ENCODE measurements around the gene SPINK4.
A peak's percentile ranks its signal among the peaks of the same experiment; 100 is the strongest.

Gene SPINK4

DNA sequence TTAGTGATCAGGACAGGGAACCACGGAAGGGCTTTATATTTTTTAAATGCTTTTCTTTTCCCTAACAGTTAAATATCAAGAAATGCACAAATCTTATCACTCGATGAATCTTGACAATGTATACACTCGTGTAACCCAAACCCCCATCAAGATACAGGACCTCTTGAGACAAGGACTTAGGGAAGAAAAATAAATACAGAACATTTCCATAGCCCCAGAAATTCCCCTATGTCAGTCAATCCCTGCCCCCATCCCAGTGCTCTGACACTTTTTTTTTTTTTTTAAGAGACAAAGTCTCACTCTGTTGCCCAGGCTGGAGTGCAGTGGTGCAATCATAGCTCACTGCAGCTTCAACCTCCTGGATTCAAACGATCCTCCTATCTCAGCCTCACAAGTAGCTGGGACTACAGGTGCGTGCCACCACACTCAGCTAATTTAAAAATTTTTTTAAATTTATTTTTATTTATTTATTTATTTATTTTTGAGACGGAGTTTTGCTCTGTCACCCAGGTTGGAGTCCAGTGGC lies 2.7 kb downstream of the SPINK4 start:
- no peak overlapping the region for H3K27ac ChIP-seq (ENCODE audit: low read depth in 2 of 2, low read length in 2 of 2)
- H3K9me3 ChIP-seq (ENCODE audit: control insufficient read depth in 2 of 2, low read length in 2 of 2) = no peaks in the 10 kb centered on the region
- peaks cover 0 to 2% of the 10 kb centered on the region in 2 donors for H3K36me3 ChIP-seq (ENCODE audit: control insufficient read depth in 2 of 2, insufficient read depth in 2 of 2, low read length in 2 of 2)
- peaks cover 4 to 20% of the 10 kb centered on the region in 2 donors for H3K4me1 ChIP-seq (ENCODE audit: control insufficient read depth in 2 of 2, insufficient read depth in 2 of 2, low read length in 2 of 2)
- H3K9ac ChIP-seq (ENCODE audit: low read depth in 1 of 2, low read length in 2 of 2) = no peak overlapping the region
- no peak overlapping the region for H3K4me3 ChIP-seq (ENCODE audit: low read length in 2 of 2)
- no peaks in the 10 kb centered on the region for H3K27me3 ChIP-seq (ENCODE audit: control insufficient read depth in 2 of 2, insufficient read depth in 2 of 2, low read length in 2 of 2)

GRCh38 chr9:33244137-33244784 lies 4.3 kb downstream of the SPINK4 start:
- Histone ChIP-seq H3K9ac (ENCODE audit: low read depth in 1 of 2, low read length in 2 of 2) (peak overlapping the region in 1 of 2 donors; percentile 14), H3K9me3 (ENCODE audit: control insufficient read depth in 2 of 2, low read length in 2 of 2) (no peaks in the 10 kb centered on the region), H3K4me1 (ENCODE audit: control insufficient read depth in 2 of 2, insufficient read depth in 2 of 2, low read length in 2 of 2) (peaks cover 4 to 20% of the 10 kb centered on the region in 2 donors), H3K27me3 (ENCODE audit: control insufficient read depth in 2 of 2, insufficient read depth in 2 of 2, low read length in 2 of 2) (no peaks in the 10 kb centered on the region), H3K4me3 (ENCODE audit: low read length in 2 of 2) (no peak overlapping the region), H3K27ac (ENCODE audit: low read depth in 2 of 2, low read length in 2 of 2) (peak overlapping the region; percentile 43 to 74), H3K36me3 (ENCODE audit: control insufficient read depth in 2 of 2, insufficient read depth in 2 of 2, low read length in 2 of 2) (peaks cover 5 to 7% of the 10 kb centered on the region in 2 donors)

- Histone ChIP-seq H3K4me3 (ENCODE audit: low read length in 2 of 2) (no peak overlapping the region), H3K4me1 (ENCODE audit: control insufficient read depth in 2 of 2, insufficient read depth in 2 of 2, low read length in 2 of 2) (peaks cover 4 to 15% of the 10 kb centered on the region in 2 donors), H3K36me3 (ENCODE audit: control insufficient read depth in 2 of 2, insufficient read depth in 2 of 2, low read length in 2 of 2) (peaks cover 11 to 12% of the 10 kb centered on the region in 2 donors), H3K9me3 (ENCODE audit: control insufficient read depth in 2 of 2, low read length in 2 of 2) (no peaks in the 10 kb centered on the region), H3K27ac (ENCODE audit: low read depth in 2 of 2, low read length in 2 of 2) (no peak overlapping the region), H3K9ac (ENCODE audit: low read depth in 1 of 2, low read length in 2 of 2) (no peak overlapping the region), H3K27me3 (ENCODE audit: control insufficient read depth in 2 of 2, insufficient read depth in 2 of 2, low read length in 2 of 2) (no peaks in the 10 kb centered on the region)
These were observed 5.4 kb downstream of the SPINK4 start for GRCh38 chr9:33245341-33245740.

DNA sequence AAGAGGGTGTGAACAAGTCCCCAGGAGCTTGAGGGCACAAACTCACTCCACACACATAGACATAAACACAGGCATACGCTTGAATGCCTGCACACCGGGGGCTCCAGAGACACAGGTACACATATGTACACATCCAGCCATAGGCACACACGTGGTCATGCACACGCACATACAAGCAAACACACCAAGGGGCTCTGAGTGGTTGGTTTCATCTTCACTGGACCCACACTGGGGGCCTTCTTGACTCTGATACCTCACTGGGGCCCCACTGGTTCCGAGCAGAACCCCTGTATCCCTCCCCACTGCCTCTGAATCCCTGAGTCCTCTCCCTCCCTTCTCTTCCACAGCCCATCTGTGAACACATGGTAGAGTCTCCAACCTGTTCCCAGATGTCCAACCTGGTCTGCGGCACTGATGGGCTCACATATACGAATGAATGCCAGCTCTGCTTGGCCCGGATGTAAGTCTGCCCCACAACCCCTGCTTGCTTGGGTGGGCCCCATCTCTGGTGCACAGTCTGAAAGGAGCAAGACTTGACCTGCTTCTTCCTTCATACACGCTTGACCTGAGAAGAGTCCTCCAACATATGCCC lies 6.4 kb downstream of the SPINK4 start:
- Histone ChIP-seq H3K4me1 (ENCODE audit: control insufficient read depth in 2 of 2, insufficient read depth in 2 of 2, low read length in 2 of 2) (peaks cover 4 to 10% of the 10 kb centered on the region in 2 donors), H3K9ac (ENCODE audit: low read depth in 1 of 2, low read length in 2 of 2) (no peak overlapping the region), H3K4me3 (ENCODE audit: low read length in 2 of 2) (no peak overlapping the region), H3K9me3 (ENCODE audit: control insufficient read depth in 2 of 2, low read length in 2 of 2) (no peaks in the 10 kb centered on the region), H3K27ac (ENCODE audit: low read depth in 2 of 2, low read length in 2 of 2) (no peak overlapping the region), H3K27me3 (ENCODE audit: control insufficient read depth in 2 of 2, insufficient read depth in 2 of 2, low read length in 2 of 2) (no peaks in the 10 kb centered on the region), H3K36me3 (ENCODE audit: control insufficient read depth in 2 of 2, insufficient read depth in 2 of 2, low read length in 2 of 2) (peaks cover 15 to 16% of the 10 kb centered on the region in 2 donors)

GRCh38 chr9:33248606-33249005 lies 8.6 kb downstream of the SPINK4 start:
- Histone ChIP-seq H3K9ac (ENCODE audit: low read depth in 1 of 2, low read length in 2 of 2) (no peak overlapping the region), H3K36me3 (ENCODE audit: control insufficient read depth in 2 of 2, insufficient read depth in 2 of 2, low read length in 2 of 2) (peaks cover 29 to 30% of the 10 kb centered on the region in 2 donors), H3K27ac (ENCODE audit: low read depth in 2 of 2, low read length in 2 of 2) (no peak overlapping the region), H3K4me1 (ENCODE audit: control insufficient read depth in 2 of 2, insufficient read depth in 2 of 2, low read length in 2 of 2) (peaks cover 4 to 7% of the 10 kb centered on the region in 2 donors), H3K9me3 (ENCODE audit: control insufficient read depth in 2 of 2, low read length in 2 of 2) (no peaks in the 10 kb centered on the region), H3K27me3 (ENCODE audit: control insufficient read depth in 2 of 2, insufficient read depth in 2 of 2, low read length in 2 of 2) (no peaks in the 10 kb centered on the region), H3K4me3 (ENCODE audit: low read length in 2 of 2) (no peak overlapping the region)

- Histone ChIP-seq H3K27ac (ENCODE audit: low read depth in 2 of 2, low read length in 2 of 2) (no peak overlapping the region), H3K4me1 (ENCODE audit: control insufficient read depth in 2 of 2, insufficient read depth in 2 of 2, low read length in 2 of 2) (peaks cover 3% of the 10 kb centered on the region in 2 donors), H3K36me3 (ENCODE audit: control insufficient read depth in 2 of 2, insufficient read depth in 2 of 2, low read length in 2 of 2) (peaks cover 33 to 34% of the 10 kb centered on the region in 2 donors), H3K27me3 (ENCODE audit: control insufficient read depth in 2 of 2, insufficient read depth in 2 of 2, low read length in 2 of 2) (no peaks in the 10 kb centered on the region), H3K9me3 (ENCODE audit: control insufficient read depth in 2 of 2, low read length in 2 of 2) (no peaks in the 10 kb centered on the region), H3K9ac (ENCODE audit: low read depth in 1 of 2, low read length in 2 of 2) (no peak overlapping the region), H3K4me3 (ENCODE audit: low read length in 2 of 2) (no peak overlapping the region)
These were observed 9.2 kb downstream of the SPINK4 start for GRCh38 chr9:33249087-33249658.

DNA sequence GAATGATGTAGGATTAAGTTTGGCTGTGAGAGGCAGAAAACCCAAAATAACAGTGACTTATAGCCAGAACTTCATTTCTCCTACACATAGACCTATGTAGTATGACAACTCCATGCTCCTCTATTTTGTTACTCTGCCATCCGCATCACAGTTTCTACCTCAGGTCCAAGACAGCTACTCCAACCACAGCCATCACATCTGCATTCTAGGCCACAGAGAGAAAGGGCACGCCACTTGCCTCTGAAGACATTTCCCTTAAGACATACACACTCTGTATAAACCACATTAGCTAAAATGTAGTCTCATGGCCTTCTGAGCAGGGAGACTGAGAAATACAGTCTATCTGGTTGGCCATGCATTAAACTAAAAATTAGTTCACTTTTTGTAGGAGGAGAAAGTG lies 10.0 kb downstream of the SPINK4 start:
- no peaks in the 10 kb centered on the region for H3K9me3 ChIP-seq (ENCODE audit: control insufficient read depth in 2 of 2, low read length in 2 of 2)
- no peak overlapping the region for H3K4me3 ChIP-seq (ENCODE audit: low read length in 2 of 2)
- H3K27me3 ChIP-seq (ENCODE audit: control insufficient read depth in 2 of 2, insufficient read depth in 2 of 2, low read length in 2 of 2) = no peaks in the 10 kb centered on the region
- peaks cover 41 to 42% of the 10 kb centered on the region in 2 donors for H3K36me3 ChIP-seq (ENCODE audit: control insufficient read depth in 2 of 2, insufficient read depth in 2 of 2, low read length in 2 of 2)
- H3K9ac ChIP-seq (ENCODE audit: low read depth in 1 of 2, low read length in 2 of 2) = no peak overlapping the region
- no peaks in the 10 kb centered on the region for H3K4me1 ChIP-seq (ENCODE audit: control insufficient read depth in 2 of 2, insufficient read depth in 2 of 2, low read length in 2 of 2)
- no peak overlapping the region for H3K27ac ChIP-seq (ENCODE audit: low read depth in 2 of 2, low read length in 2 of 2)

DNA sequence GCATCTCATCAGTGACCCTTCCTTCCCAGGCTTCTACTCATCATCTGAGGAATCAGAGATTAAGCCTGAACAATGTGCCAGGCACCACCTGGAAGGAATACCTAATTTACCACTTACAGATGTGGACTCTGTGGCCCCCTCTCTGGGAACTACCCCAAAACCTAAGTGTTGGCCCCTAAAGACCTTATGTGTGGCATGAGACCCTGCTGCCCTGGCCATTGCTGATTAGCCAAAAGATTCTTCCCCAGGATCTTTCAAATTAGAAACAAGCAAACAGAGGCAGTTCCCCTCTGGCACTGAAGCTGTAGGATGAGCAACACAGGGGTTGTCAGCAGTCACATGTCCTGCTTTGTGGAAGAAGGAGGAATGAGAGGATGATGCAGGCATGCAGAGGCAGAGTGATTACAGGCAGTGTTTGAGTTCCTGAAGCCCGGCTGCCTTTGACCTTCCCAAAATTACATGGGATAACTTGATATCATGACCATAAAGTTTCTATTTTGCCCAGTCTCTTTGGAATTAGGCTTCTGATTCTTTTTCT lies 10.6 kb downstream of the SPINK4 start:
- Histone ChIP-seq H3K27ac (ENCODE audit: low read depth in 2 of 2, low read length in 2 of 2) (no peak overlapping the region), H3K4me1 (ENCODE audit: control insufficient read depth in 2 of 2, insufficient read depth in 2 of 2, low read length in 2 of 2) (no peaks in the 10 kb centered on the region), H3K9me3 (ENCODE audit: control insufficient read depth in 2 of 2, low read length in 2 of 2) (no peaks in the 10 kb centered on the region), H3K4me3 (ENCODE audit: low read length in 2 of 2) (no peak overlapping the region), H3K36me3 (ENCODE audit: control insufficient read depth in 2 of 2, insufficient read depth in 2 of 2, low read length in 2 of 2) (peaks cover 46 to 47% of the 10 kb centered on the region in 2 donors), H3K27me3 (ENCODE audit: control insufficient read depth in 2 of 2, insufficient read depth in 2 of 2, low read length in 2 of 2) (no peaks in the 10 kb centered on the region), H3K9ac (ENCODE audit: low read depth in 1 of 2, low read length in 2 of 2) (no peak overlapping the region)

GRCh38 chr9:33254211-33254610 lies 14.2 kb downstream of the SPINK4 start:
- Histone ChIP-seq H3K36me3 (ENCODE audit: control insufficient read depth in 2 of 2, insufficient read depth in 2 of 2, low read length in 2 of 2) (peaks cover 68 to 73% of the 10 kb centered on the region in 2 donors), H3K4me3 (ENCODE audit: low read length in 2 of 2) (no peak overlapping the region), H3K9ac (ENCODE audit: low read depth in 1 of 2, low read length in 2 of 2) (no peak overlapping the region), H3K27me3 (ENCODE audit: control insufficient read depth in 2 of 2, insufficient read depth in 2 of 2, low read length in 2 of 2) (no peaks in the 10 kb centered on the region), H3K4me1 (ENCODE audit: control insufficient read depth in 2 of 2, insufficient read depth in 2 of 2, low read length in 2 of 2) (no peaks in the 10 kb centered on the region), H3K27ac (ENCODE audit: low read depth in 2 of 2, low read length in 2 of 2) (no peak overlapping the region), H3K9me3 (ENCODE audit: control insufficient read depth in 2 of 2, low read length in 2 of 2) (no peaks in the 10 kb centered on the region)

GRCh38 chr9:33255014-33255413 lies 15.0 kb downstream of the SPINK4 start:
- H3K27me3 ChIP-seq (ENCODE audit: control insufficient read depth in 2 of 2, insufficient read depth in 2 of 2, low read length in 2 of 2) = no peaks in the 10 kb centered on the region
- H3K9ac ChIP-seq (ENCODE audit: low read depth in 1 of 2, low read length in 2 of 2) = no peak overlapping the region
- H3K9me3 ChIP-seq (ENCODE audit: control insufficient read depth in 2 of 2, low read length in 2 of 2) = no peaks in the 10 kb centered on the region
- H3K27ac ChIP-seq (ENCODE audit: low read depth in 2 of 2, low read length in 2 of 2) = no peak overlapping the region
- H3K36me3 ChIP-seq (ENCODE audit: control insufficient read depth in 2 of 2, insufficient read depth in 2 of 2, low read length in 2 of 2) = peaks cover 71 to 78% of the 10 kb centered on the region in 2 donors
- no peaks in the 10 kb centered on the region for H3K4me1 ChIP-seq (ENCODE audit: control insufficient read depth in 2 of 2, insufficient read depth in 2 of 2, low read length in 2 of 2)
- no peak overlapping the region for H3K4me3 ChIP-seq (ENCODE audit: low read length in 2 of 2)
